Liver (tissue), 9 donors: ENCODE measurements around the gene EEF1G. TPM values are rescaled to one million over a fixed set of nuclear protein-coding genes. Genes with fewer than 3 reads are reported as not detected.

Experiments
- DNase-seq: peaks from one replicate; pipeline ENCODE4 v3.0.0-alpha.2; 2017; ENCODE audit warnings: low spot score
- H3K27ac ChIP-seq, 2 donors: one replicate each; pipeline ENCODE4 v1.7.0; 2013; ENCODE audit warnings: inconsistent platforms in 2 of 2, low read length in 2 of 2, control low read depth in 1 of 2, low read depth in 1 of 2, mild to moderate bottlenecking in 1 of 2
- H3K27me3 ChIP-seq, 4 donors: one replicate each; pipeline versions ENCODE4 v1.6.1 to v1.7.0; 2013; ENCODE audit warnings: low read length in 3 of 4, inconsistent platforms in 1 of 4, mild to moderate bottlenecking in 1 of 4, moderate library complexity in 1 of 4; ENCODE audit not compliant: control insufficient read depth in 4 of 4, insufficient read depth in 4 of 4
- H3K36me3 ChIP-seq, 4 donors: one replicate each; pipeline versions ENCODE4 v1.6.1 to v1.7.0; 2013; ENCODE audit warnings: low read length in 3 of 4, mild to moderate bottlenecking in 3 of 4, low read depth in 1 of 4, moderate library complexity in 1 of 4; ENCODE audit not compliant: control insufficient read depth in 4 of 4, insufficient read depth in 3 of 4
- H3K4me1 ChIP-seq, 4 donors: one replicate each; pipeline versions ENCODE4 v1.6.1 to v1.7.0; 2013; ENCODE audit warnings: low read length in 3 of 4, mild to moderate bottlenecking in 3 of 4, moderate library complexity in 1 of 4; ENCODE audit not compliant: control insufficient read depth in 4 of 4, insufficient read depth in 4 of 4
- H3K4me3 ChIP-seq, 3 donors: one replicate each; pipeline versions ENCODE4 v1.6.1 to v1.7.0; 2013; ENCODE audit warnings: low read length in 3 of 3, control low read depth in 1 of 3, low read depth in 1 of 3, mild to moderate bottlenecking in 1 of 3
- H3K9ac ChIP-seq, 2 donors: one replicate each; pipeline ENCODE4 v1.7.0; 2013; ENCODE audit warnings: low read length in 2 of 2, mild to moderate bottlenecking in 2 of 2, moderate library complexity in 2 of 2, control low read depth in 1 of 2, low read depth in 1 of 2
- H3K9me3 ChIP-seq, 4 donors: one replicate each; pipeline versions ENCODE4 v1.6.1 to v1.7.0; 2013; ENCODE audit warnings: low read length in 3 of 4; ENCODE audit not compliant: control insufficient read depth in 4 of 4
- EGR1 ChIP-seq, 2 donors: IDR thresholded peaks; 2 replicates each; pipeline ENCODE4 v1.6.1; 2016 to 2018; ENCODE audit warnings: antibody characterized with exemption in 2 of 2, low read depth in 2 of 2
- FOXA2 ChIP-seq: IDR thresholded peaks from 2 replicates; pipeline ENCODE4 v1.6.1; 2016; ENCODE audit warnings: antibody characterized with exemption
- GABPA ChIP-seq, 2 donors: IDR thresholded peaks in 1 of 2; conservative IDR thresholded peaks in 1 of 2; 2 replicates each; pipeline ENCODE4 v1.6.1; 2016; ENCODE audit warnings: antibody characterized with exemption in 2 of 2, mild to moderate bottlenecking in 1 of 2, moderate library complexity in 1 of 2
- HNF4A ChIP-seq, 2 donors: conservative IDR thresholded peaks; 2 replicates each; pipeline ENCODE4 v1.6.1; 2016; ENCODE audit warnings: antibody characterized with exemption in 2 of 2, mild to moderate bottlenecking in 2 of 2
- HNF4G ChIP-seq: IDR thresholded peaks from 2 replicates; pipeline ENCODE4 v1.6.1; 2016; ENCODE audit warnings: antibody characterized with exemption
- JUND ChIP-seq, 2 donors: IDR thresholded peaks; 2 replicates each; pipeline ENCODE4 v1.6.1; 2016; ENCODE audit warnings: antibody characterized with exemption in 2 of 2
- NR2F2 ChIP-seq: IDR thresholded peaks from 2 replicates; pipeline ENCODE4 v1.6.1; 2016; ENCODE audit warnings: antibody characterized with exemption
- RAD21 ChIP-seq, 2 donors: IDR thresholded peaks; 2 replicates each; pipeline ENCODE4 v1.6.1; 2016; ENCODE audit warnings: antibody characterized with exemption in 2 of 2, mild to moderate bottlenecking in 2 of 2
- SP1 ChIP-seq: IDR thresholded peaks from 2 replicates; pipeline ENCODE4 v1.6.1; 2018; ENCODE audit warnings: antibody characterized with exemption, mild to moderate bottlenecking
- TAF1 ChIP-seq: conservative IDR thresholded peaks from 2 replicates; pipeline ENCODE4 v1.6.1; 2016; ENCODE audit warnings: antibody characterized with exemption, mild to moderate bottlenecking
- WGBS: extraction: QIAGEN DNeasy Blood & Tissue Kit; methylation state at CpG from one replicate; pipeline ENCODE4 v1.1.7; 2013; 5-methylcytosine and 5-hydroxymethylcytosine counted together
- polyA plus RNA-seq, 2 donors: library from polyadenylated mRNA; stranded (reverse) in 1 of 2; unstranded in 1 of 2; fragments of 200-250 nt in 1 of 2; fragments of >200 nt in 1 of 2; fragmentation: Nextera tagmentation in 1 of 2; extraction: Ambion mirVana in 1 of 2; gene quantifications; one replicate each; pipeline versions ENCODE4 v1.2.1 to v1.2.3, GENCODE V29; 2013 to 2015
- total RNA-seq, 2 donors: library from RNA; depleted of rRNA; stranded (reverse); fragments of >200 nt; gene quantifications; one replicate each; pipeline ENCODE4 v1.2.3, GENCODE V29; 2014
- TF ChIP-seq, protein P1 (sequence below): IDR thresholded peaks from 2 replicates; pipeline ENCODE4 v1.6.1; 2016; ENCODE audit warnings: antibody characterized with exemption
- TF ChIP-seq, protein P2 (sequence below): IDR thresholded peaks from 2 replicates; pipeline ENCODE4 v1.6.1; 2016; ENCODE audit warnings: antibody characterized with exemption
- TF ChIP-seq, protein P3 (sequence below): IDR thresholded peaks from 2 replicates; pipeline ENCODE4 v1.6.1; 2016; ENCODE audit warnings: antibody characterized with exemption, mild to moderate bottlenecking
- donor health status: healthy.
- donor health status: healthy.
- donor health status: healthy.
- donor health status: healthy.
- donor health status: healthy.

EEF1G gene
- total and polyA plus RNA-seq, 4 donors = 251 to 640 (median 469) TPM

GRCh38 chr11:62577046-62577714 is 3.5 kb upstream of the EEF1G start:
- Histone ChIP-seq H3K4me3 (no peak overlapping the region), H3K4me1 (peaks cover 6 to 39% (median 23%) of the 10 kb centered on the region in 4 donors), H3K27ac (peak overlapping the region; percentile 95 to 96), H3K36me3 (peaks cover 2 to 37% (median 20%) of the 10 kb centered on the region in 4 donors), H3K27me3 (no peaks in the 10 kb centered on the region), H3K9ac (no peak overlapping the region), H3K9me3 (no peaks in the 10 kb centered on the region)
- no peak for DNase-seq
- TF ChIP-seq NR2F2 (peak; percentile 89), RAD21 (IDR thresholded peaks at IDR 0.05) (no peak), HNF4A (conservative IDR thresholded peaks at IDR 0.05) (no peak), EGR1 (IDR thresholded peaks at IDR 0.05; ENCODE audit: low read depth in 2 of 2) (no peak), TAF1 (peak; percentile 37), SP1 (peak; percentile 21), JUND (IDR thresholded peaks at IDR 0.05) (no peak)
- TF ChIP-seq, protein P1, sequence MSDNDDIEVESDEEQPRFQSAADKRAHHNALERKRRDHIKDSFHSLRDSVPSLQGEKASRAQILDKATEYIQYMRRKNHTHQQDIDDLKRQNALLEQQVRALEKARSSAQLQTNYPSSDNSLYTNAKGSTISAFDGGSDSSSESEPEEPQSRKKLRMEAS = no peak
- TF ChIP-seq, protein P2, sequence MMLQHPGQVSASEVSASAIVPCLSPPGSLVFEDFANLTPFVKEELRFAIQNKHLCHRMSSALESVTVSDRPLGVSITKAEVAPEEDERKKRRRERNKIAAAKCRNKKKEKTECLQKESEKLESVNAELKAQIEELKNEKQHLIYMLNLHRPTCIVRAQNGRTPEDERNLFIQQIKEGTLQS = no peak
- TF ChIP-seq, protein P3, sequence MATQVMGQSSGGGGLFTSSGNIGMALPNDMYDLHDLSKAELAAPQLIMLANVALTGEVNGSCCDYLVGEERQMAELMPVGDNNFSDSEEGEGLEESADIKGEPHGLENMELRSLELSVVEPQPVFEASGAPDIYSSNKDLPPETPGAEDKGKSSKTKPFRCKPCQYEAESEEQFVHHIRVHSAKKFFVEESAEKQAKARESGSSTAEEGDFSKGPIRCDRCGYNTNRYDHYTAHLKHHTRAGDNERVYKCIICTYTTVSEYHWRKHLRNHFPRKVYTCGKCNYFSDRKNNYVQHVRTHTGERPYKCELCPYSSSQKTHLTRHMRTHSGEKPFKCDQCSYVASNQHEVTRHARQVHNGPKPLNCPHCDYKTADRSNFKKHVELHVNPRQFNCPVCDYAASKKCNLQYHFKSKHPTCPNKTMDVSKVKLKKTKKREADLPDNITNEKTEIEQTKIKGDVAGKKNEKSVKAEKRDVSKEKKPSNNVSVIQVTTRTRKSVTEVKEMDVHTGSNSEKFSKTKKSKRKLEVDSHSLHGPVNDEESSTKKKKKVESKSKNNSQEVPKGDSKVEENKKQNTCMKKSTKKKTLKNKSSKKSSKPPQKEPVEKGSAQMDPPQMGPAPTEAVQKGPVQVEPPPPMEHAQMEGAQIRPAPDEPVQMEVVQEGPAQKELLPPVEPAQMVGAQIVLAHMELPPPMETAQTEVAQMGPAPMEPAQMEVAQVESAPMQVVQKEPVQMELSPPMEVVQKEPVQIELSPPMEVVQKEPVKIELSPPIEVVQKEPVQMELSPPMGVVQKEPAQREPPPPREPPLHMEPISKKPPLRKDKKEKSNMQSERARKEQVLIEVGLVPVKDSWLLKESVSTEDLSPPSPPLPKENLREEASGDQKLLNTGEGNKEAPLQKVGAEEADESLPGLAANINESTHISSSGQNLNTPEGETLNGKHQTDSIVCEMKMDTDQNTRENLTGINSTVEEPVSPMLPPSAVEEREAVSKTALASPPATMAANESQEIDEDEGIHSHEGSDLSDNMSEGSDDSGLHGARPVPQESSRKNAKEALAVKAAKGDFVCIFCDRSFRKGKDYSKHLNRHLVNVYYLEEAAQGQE = no peak
- 77% methylated on average over 12 of the region's 12 CpGs for WGBS

DNA sequence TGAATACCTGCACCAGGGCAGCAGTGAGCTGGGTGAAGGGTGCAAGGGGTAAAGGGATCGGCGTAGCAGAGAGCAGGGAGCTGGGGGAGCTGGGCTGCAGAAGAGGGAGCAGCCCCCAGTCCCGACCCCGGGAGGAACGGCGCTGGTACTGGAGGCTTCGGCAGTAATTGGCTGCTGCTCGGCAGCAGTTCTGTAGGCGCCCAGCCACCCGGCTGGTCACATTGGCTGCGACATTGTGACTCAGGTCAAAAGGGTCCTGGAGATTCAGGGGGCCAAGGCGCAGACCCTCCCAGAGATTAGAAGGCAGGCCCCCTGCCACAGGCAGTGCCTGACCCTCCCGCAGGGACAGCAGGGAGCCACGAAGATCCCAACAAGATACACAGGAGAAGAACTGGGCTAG is 2.1 kb upstream of the EEF1G start:
- Histone ChIP-seq H3K4me1 (peaks cover 6 to 33% (median 24%) of the 10 kb centered on the region in 4 donors), H3K9me3 (no peaks in the 10 kb centered on the region), H3K9ac (no peak overlapping the region), H3K27me3 (no peaks in the 10 kb centered on the region), H3K36me3 (peaks cover 4 to 38% (median 24%) of the 10 kb centered on the region in 4 donors), H3K27ac (peak overlapping the region; percentile 95 to 96), H3K4me3 (no peak overlapping the region)
- 78% methylated on average over 14 of the region's 14 CpGs for WGBS
- DNase-seq = no peak
- no peak for TF ChIP-seq EGR1 (IDR thresholded peaks at IDR 0.05; ENCODE audit: low read depth in 2 of 2)
- TF ChIP-seq, protein P3 = no peak
- no peak for TF ChIP-seq GABPA (IDR thresholded peaks at IDR 0.05 in 1 of 2, conservative IDR thresholded peaks at IDR 0.05 in 1 of 2)
- no peak for TF ChIP-seq HNF4G
- no peak for TF ChIP-seq FOXA2
- no peak for TF ChIP-seq NR2F2
- TF ChIP-seq HNF4A (conservative IDR thresholded peaks at IDR 0.05) = no peak
- no peak for TF ChIP-seq SP1
- no peak for TF ChIP-seq TAF1
